A673 (cell line): ENCODE results near the gene TPK1. TPM values are rescaled to one million over a fixed set of nuclear protein-coding genes. Genes with fewer than 3 reads are reported as not detected.

Source experiments
- BruUV-seq: library from RNA; stranded (reverse); fragments of 400-500 nt; replicated peaks from 2 replicates; lab custom pipeline; 2021; lab: Mats Ljungman, UMichigan
- CTCF ChIA-PET: fragments of 300-600 bp; sonication (Branson Sonifier 250); formaldehyde crosslinking; loops from one replicate; lab custom pipeline; 2022; ENCODE audit warnings: antibody characterized with exemption; lab: Charles Lee
- POLR2A ChIA-PET: fragments of 300-600 bp; sonication (Branson Sonifier 250); formaldehyde crosslinking; loops from one replicate; lab custom pipeline; 2022; ENCODE audit warnings: antibody characterized with exemption; ENCODE audit not compliant: low non-redundant PET; lab: Charles Lee
- DNase-seq: peaks from one replicate; pipeline ENCODE4 v3.0.0-alpha.2; 2015; ENCODE audit warnings: low spot score
- H3K27ac ChIP-seq: fragments of 200-600 bp; sonication (generic); 2 replicates; pipeline ENCODE4 v1.5.1; 2016; ENCODE audit warnings: mixed run types, low read depth, mild to moderate bottlenecking, mixed read lengths, antibody characterized with exemption, low read length; ENCODE audit not compliant: poor library complexity, severe bottlenecking
- H3K27me3 ChIP-seq: fragments of 200-600 bp; sonication (generic); replicated peaks from 2 replicates; pipeline ENCODE4 v1.6.1; 2017; ENCODE audit warnings: mixed run types, low read depth, mild to moderate bottlenecking, mixed read lengths, antibody characterized with exemption, low read length; ENCODE audit not compliant: insufficient read depth, poor library complexity
- H3K36me3 ChIP-seq: fragments of 200-600 bp; sonication (generic); 2 replicates; pipeline ENCODE4 v1.6.1; 2016; ENCODE audit warnings: mixed run types, mild to moderate bottlenecking, mixed read lengths, antibody characterized with exemption, low read length; ENCODE audit not compliant: insufficient read depth, poor library complexity, severe bottlenecking
- H3K4me1 ChIP-seq: fragments of 200-600 bp; sonication (generic); 2 replicates; pipeline ENCODE4 v1.6.1; 2017; ENCODE audit warnings: mixed run types, mild to moderate bottlenecking, mixed read lengths, antibody characterized with exemption, low read length; ENCODE audit not compliant: insufficient read depth, poor library complexity, severe bottlenecking
- H3K4me3 ChIP-seq: fragments of 200-600 bp; sonication (generic); 2 replicates; pipeline ENCODE4 v1.5.1; 2016; ENCODE audit warnings: low read depth, mixed run types, mild to moderate bottlenecking, mixed read lengths, low read length; ENCODE audit not compliant: poor library complexity, severe bottlenecking
- H3K9me3 ChIP-seq: fragments of 200-600 bp; sonication (generic); 2 replicates; pipeline ENCODE4 v1.6.1; 2016; ENCODE audit warnings: mixed run types, low read depth, mild to moderate bottlenecking, mixed read lengths, antibody characterized with exemption, low read length; ENCODE audit not compliant: poor library complexity, severe bottlenecking
- CTCF ChIP-seq: fragments of 300-800, 200-600 bp; sonication (generic); conservative IDR thresholded peaks from 2 replicates; pipeline ENCODE4 v1.5.1; 2017; ENCODE audit warnings: low read depth, mild to moderate bottlenecking, antibody characterized with exemption, low read length, moderate library complexity, mixed read lengths
- EZH2 ChIP-seq: fragments of 200-600 bp; sonication (generic); IDR thresholded peaks from 2 replicates; pipeline ENCODE4 v1.6.1; 2017; ENCODE audit warnings: borderline replicate concordance, low read depth, mild to moderate bottlenecking, mixed read lengths, antibody characterized with exemption, low read length; ENCODE audit not compliant: poor library complexity, severe bottlenecking
- intact Hi-C: fragments of 100-400 bp; cut with micrococcal nuclease; formaldehyde crosslinking; loops from one replicate; pipeline ENCODE4 v1.10.0; 2022; ENCODE audit not compliant: unreplicated experiment
- total RNA-seq: library from RNA; stranded (reverse); gene quantifications from 2 replicates; pipeline ENCODE4 v1.2.3, GENCODE V29; 2021

TPK1 gene
- total RNA-seq, 1 experiment from 2014 or later: 3.5 TPM

GRCh38 chr7:144641389-144642044 lies 194.3 kb downstream of the TPK1 start:
- H3K27me3 ChIP-seq: no peaks in the 10 kb centered on the region
- H3K4me3 ChIP-seq: no peak overlapping the region
- no peaks in the 10 kb centered on the region for H3K9me3 ChIP-seq
- TF ChIP-seq EZH2: no peak
- no peak for TF ChIP-seq CTCF
- BruUV-seq: no TSS peak
- intact Hi-C loops: no loop called here
- H3K36me3 ChIP-seq: no peaks in the 10 kb centered on the region
- ChIA-PET CTCF (no interaction called here), POLR2A (no interaction called here)
- H3K27ac ChIP-seq: no peak overlapping the region
- DNase-seq: no peak
- no peaks in the 10 kb centered on the region for H3K4me1 ChIP-seq

- no peak overlapping the region for H3K27ac ChIP-seq
- no peak for DNase-seq
- ChIA-PET CTCF (no interaction called here), POLR2A (no interaction called here)
- no peak overlapping the region for H3K4me3 ChIP-seq
- no TSS peak for BruUV-seq
- no peaks in the 10 kb centered on the region for H3K9me3 ChIP-seq
- intact Hi-C loops: no loop called here
- no peaks in the 10 kb centered on the region for H3K4me1 ChIP-seq
- TF ChIP-seq CTCF (no peak), EZH2 (no peak)
- no peaks in the 10 kb centered on the region for H3K36me3 ChIP-seq
- H3K27me3 ChIP-seq: no peaks in the 10 kb centered on the region
These were observed 203.1 kb downstream of the TPK1 start for GRCh38 chr7:144632724-144633123.

- Histone ChIP-seq H3K27me3 (no peaks in the 10 kb centered on the region), H3K36me3 (no peaks in the 10 kb centered on the region), H3K4me1 (no peaks in the 10 kb centered on the region), H3K9me3 (no peaks in the 10 kb centered on the region), H3K4me3 (no peak overlapping the region), H3K27ac (no peak overlapping the region)
- ChIA-PET POLR2A (no interaction called here), CTCF (no interaction called here)
- intact Hi-C loops: no loop called here
- no peak for DNase-seq
- BruUV-seq: no TSS peak
- TF ChIP-seq EZH2: no peak
- TF ChIP-seq CTCF: no peak
These were observed 206.3 kb downstream of the TPK1 start for GRCh38 chr7:144629598-144629997.
